GM06990 (cell line): ENCODE data around the gene MSH3.
"Not testable (repeated sequence)": the region's sequence is repeated elsewhere in the genome, so short reads cannot be mapped to it uniquely, and the experiment has no call there.

ENCODE experiments used
- DNase-seq: peaks from one replicate; pipeline ENCODE4 v3.0.0-alpha.2; 2011; ENCODE audit not compliant: insufficient read length; ENCODE audit errors: extremely low read depth
- H3K27me3 ChIP-seq: replicated peaks from 2 replicates; pipeline ENCODE4 v1.6.0; 2011; ENCODE audit warnings: low read length; ENCODE audit not compliant: control insufficient read depth, insufficient read depth
- H3K36me3 ChIP-seq: 2 replicates; pipeline ENCODE4 v1.5.1; 2011; ENCODE audit warnings: low read length; ENCODE audit not compliant: control insufficient read depth, insufficient read depth
- H3K4me3 ChIP-seq: replicated peaks from 2 replicates; pipeline ENCODE4 v1.5.1; 2011; ENCODE audit warnings: low read depth, mild to moderate bottlenecking, control low read depth, low read length
- CTCF ChIP-seq: IDR thresholded peaks from 2 replicates; pipeline ENCODE4 v1.5.1; 2011; ENCODE audit warnings: low read length, control low read depth, mild to moderate bottlenecking, inconsistent platforms; ENCODE audit not compliant: insufficient read depth, poor library complexity, severe bottlenecking

Gene MSH3

GRCh38 chr5:80871541-80871961 is 217.1 kb downstream of the MSH3 start:
- no peak for TF ChIP-seq CTCF

DNA sequence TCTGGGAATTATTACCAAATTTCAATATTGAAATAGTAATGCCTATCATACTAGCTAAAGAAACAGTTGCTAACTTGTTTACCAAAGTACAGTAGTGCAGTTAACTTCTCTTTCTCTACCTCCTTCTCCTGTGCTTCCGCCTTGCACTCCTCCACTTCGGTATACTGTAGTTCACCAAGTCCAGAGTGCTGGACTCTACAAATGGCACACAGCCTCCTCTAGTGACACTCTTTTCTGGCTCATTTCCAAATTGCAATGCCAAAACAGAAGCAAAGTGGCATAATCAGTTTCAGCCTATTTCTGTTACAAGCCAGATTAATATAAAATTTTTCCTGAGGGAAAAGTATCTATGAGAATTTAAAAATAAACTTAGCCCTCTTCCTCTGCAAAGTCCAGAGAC is 219.7 kb downstream of the MSH3 start:
- peaks cover 3% of the 10 kb centered on the region for H3K36me3 ChIP-seq
- no peak for DNase-seq
- H3K4me3 ChIP-seq, result no peak overlapping the region
- H3K27me3 ChIP-seq, result no peaks in the 10 kb centered on the region
- no peak for TF ChIP-seq CTCF

More at GRCh38 chr5:80871541-80871961, 217.1 kb downstream of the MSH3 start:
- no peak overlapping the region for H3K4me3 ChIP-seq
- H3K27me3 ChIP-seq, result no peaks in the 10 kb centered on the region
- no peak for DNase-seq
- H3K36me3 ChIP-seq, result peaks cover 2% of the 10 kb centered on the region

DNA sequence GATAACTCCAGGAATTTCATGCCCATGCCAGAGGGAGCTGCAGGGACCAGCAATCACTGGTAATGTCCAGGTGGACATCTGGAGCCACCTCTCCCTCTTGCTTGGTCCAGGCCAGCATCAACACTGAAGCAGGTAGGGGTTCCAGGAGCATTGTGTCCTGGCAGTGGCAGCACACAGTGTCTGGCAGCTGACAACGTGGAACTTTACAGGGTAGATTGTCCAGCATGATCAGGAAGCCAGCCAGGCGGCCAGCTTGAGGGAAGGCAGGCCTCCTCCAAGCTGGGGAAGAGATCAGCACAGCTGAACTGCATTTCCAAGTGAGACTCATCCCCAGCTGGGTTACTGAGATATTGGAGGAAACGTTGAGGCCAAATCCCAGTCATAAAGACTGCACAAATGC is 223.1 kb downstream of the MSH3 start:
- no peak for TF ChIP-seq CTCF
- no peak for DNase-seq
- H3K36me3 ChIP-seq, result peaks cover 3% of the 10 kb centered on the region
- no peak overlapping the region for H3K4me3 ChIP-seq
- H3K27me3 ChIP-seq, result no peaks in the 10 kb centered on the region

DNA sequence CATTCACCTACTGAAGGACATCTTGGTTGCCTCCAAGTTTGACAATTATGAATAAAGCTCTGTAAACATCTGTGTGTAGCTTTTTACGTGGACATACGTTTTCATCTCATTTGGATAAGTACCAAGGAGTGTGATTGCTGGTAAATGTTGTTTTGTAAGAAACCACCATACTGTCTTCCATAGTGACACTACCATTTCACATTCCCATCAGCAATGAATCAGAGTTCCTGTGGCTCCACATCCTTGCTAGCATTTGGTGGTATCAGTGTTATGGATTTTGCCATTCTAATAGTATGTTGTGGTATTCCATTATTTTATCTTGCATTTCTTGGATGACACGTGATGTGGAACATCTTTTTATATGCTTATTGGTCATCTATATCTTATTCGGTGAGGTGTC is 227.3 kb downstream of the MSH3 start:
- no peak for DNase-seq
- Histone ChIP-seq H3K4me3 (no peak overlapping the region), H3K27me3 (no peaks in the 10 kb centered on the region), H3K36me3 (peaks cover 3% of the 10 kb centered on the region)
- TF ChIP-seq CTCF, result no peak

DNA sequence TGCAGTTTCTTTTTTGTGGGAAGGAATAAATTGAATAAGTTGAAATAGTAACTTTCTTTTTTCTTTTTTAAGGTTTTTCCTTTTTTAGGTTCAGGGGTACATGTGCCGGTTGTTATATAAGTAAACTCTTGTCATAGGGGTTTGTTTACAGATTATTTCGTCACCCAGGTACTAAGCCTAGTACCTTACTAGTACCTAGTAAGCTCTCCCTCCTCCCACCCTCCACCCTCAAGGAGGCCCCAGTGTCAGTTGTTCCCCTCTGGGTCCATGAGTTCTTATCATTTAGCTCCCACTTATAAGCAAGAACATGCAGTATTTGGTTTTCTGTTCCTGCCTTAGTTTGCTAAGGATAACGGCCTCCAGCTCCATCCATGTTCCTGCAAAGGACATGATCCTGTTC is 228.9 kb downstream of the MSH3 start:
- not testable (repeated sequence) for H3K27me3 ChIP-seq, H3K4me3 ChIP-seq, DNase-seq, H3K36me3 ChIP-seq

DNA sequence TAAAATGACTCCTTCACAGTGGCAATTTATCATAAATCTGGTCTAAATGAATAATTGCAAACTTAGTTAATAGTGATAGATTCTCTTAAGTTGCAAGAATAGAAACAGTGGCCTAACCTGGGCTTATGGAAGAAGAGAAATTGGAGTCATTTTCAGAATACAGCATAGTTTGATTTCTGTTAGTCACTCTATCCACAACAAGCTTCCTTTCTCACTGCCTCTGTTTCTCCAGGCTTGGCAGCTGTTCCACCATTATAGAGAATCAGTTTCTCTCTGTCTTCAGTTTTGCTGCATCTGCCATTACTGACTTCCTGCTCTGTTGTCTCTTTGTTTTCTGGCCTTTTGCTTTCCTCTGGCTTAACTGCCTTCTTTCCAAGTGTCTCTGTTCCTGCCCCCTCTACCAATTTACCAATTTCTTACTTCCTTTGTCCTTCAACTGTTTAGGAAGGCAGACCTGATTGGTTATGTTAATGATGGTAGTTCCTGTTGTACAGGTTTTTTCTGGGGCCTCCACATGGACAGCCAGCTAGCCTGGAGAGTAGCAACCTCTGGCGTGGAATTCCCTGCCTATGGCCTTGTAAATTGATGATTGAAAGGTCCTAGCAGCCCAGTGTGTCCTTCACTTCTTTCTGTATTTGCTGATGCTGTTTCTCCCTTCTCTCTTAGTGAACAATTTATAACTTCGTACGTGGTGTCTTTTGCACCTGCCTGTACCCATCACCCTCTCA is 229.8 kb downstream of the MSH3 start:
- H3K36me3 ChIP-seq, result no peaks in the 10 kb centered on the region
- no peak for DNase-seq
- TF ChIP-seq CTCF, result no peak
- H3K27me3 ChIP-seq, result no peaks in the 10 kb centered on the region
- H3K4me3 ChIP-seq, result no peak overlapping the region
